H9 (cell line): ENCODE data around the gene NT5DC1. TPM values are rescaled to one million over a fixed set of nuclear protein-coding genes. Genes with fewer than 3 reads are reported as not detected.

Source experiments
- DNase-seq: peaks from one replicate; pipeline ENCODE4 v3.0.0-alpha.2; 2017
- H2AFZ ChIP-seq: one replicate; pipeline ENCODE4 v1.6.1; 2013; ENCODE audit warnings: mild to moderate bottlenecking, low read length, control low read depth, moderate library complexity
- H2AK5ac ChIP-seq: 2 replicates; pipeline ENCODE4 v1.6.1; 2013; ENCODE audit warnings: low read length, control low read depth, mixed read lengths; ENCODE audit not compliant: insufficient read length
- H2BK120ac ChIP-seq: one replicate; pipeline ENCODE4 v1.6.1; 2013; ENCODE audit warnings: low read depth, mild to moderate bottlenecking, low read length, control low read depth, inconsistent platforms; ENCODE audit not compliant: poor library complexity, severe bottlenecking
- H2BK12ac ChIP-seq: 2 replicates; pipeline ENCODE4 v1.6.1; 2013; ENCODE audit warnings: low read length, control low read depth, mixed read lengths, low read depth; ENCODE audit not compliant: insufficient read length
- H2BK15ac ChIP-seq: 2 replicates; pipeline ENCODE4 v1.6.1; 2013; ENCODE audit warnings: low read depth, low read length, control low read depth
- H2BK20ac ChIP-seq: one replicate; pipeline ENCODE4 v1.6.1; 2013; ENCODE audit warnings: low read depth, mild to moderate bottlenecking, low read length, control low read depth, inconsistent platforms; ENCODE audit not compliant: poor library complexity, severe bottlenecking
- H2BK5ac ChIP-seq: 2 replicates; pipeline ENCODE4 v1.6.1; 2013; ENCODE audit warnings: low read length, control low read depth, mixed read lengths; ENCODE audit not compliant: insufficient read length
- H3K14ac ChIP-seq: 2 replicates; pipeline ENCODE4 v1.6.1; 2013; ENCODE audit warnings: low read length, control low read depth; ENCODE audit not compliant: insufficient read depth
- H3K18ac ChIP-seq: 2 replicates; pipeline ENCODE4 v1.6.1; 2013; ENCODE audit warnings: low read depth, mild to moderate bottlenecking, mixed read lengths, low read length, control low read depth; ENCODE audit not compliant: insufficient read length
- H3K23ac ChIP-seq: 2 replicates; pipeline ENCODE4 v1.6.1; 2013; ENCODE audit warnings: low read length, control low read depth, mixed read lengths, low read depth; ENCODE audit not compliant: insufficient read length
- H3K23me2 ChIP-seq: 2 replicates; pipeline ENCODE4 v1.6.1; 2013; ENCODE audit warnings: low read depth, mild to moderate bottlenecking, mixed read lengths, low read length, control low read depth; ENCODE audit not compliant: insufficient read length, poor library complexity, severe bottlenecking
- H3K27ac ChIP-seq: 2 replicates; pipeline ENCODE4 v1.5.1; 2013; ENCODE audit warnings: low read length, control low read depth, mixed read lengths, low read depth; ENCODE audit not compliant: insufficient read length
- H3K27me3 ChIP-seq: 2 replicates; pipeline ENCODE4 v1.6.1; 2013; ENCODE audit warnings: low read length, control low read depth, inconsistent platforms; ENCODE audit not compliant: insufficient read depth
- H3K4ac ChIP-seq: 2 replicates; pipeline ENCODE4 v1.6.1; 2013; ENCODE audit warnings: low read depth, mild to moderate bottlenecking, control low read depth, inconsistent platforms, low read length, moderate library complexity
- H3K4me1 ChIP-seq: 2 replicates; pipeline ENCODE4 v1.6.1; 2013; ENCODE audit warnings: low read length, control low read depth, inconsistent platforms; ENCODE audit not compliant: insufficient read depth
- H3K4me2 ChIP-seq: 2 replicates; pipeline ENCODE4 v1.6.1; 2013; ENCODE audit warnings: low read length, control low read depth, mixed read lengths; ENCODE audit not compliant: insufficient read length, insufficient read depth
- H3K56ac ChIP-seq: 2 replicates; pipeline ENCODE4 v1.6.1; 2013; ENCODE audit warnings: low read depth, mild to moderate bottlenecking, mixed read lengths, low read length, control low read depth; ENCODE audit not compliant: insufficient read length
- H3K79me1 ChIP-seq: 2 replicates; pipeline ENCODE4 v1.6.1; 2013; ENCODE audit warnings: low read depth, mild to moderate bottlenecking, moderate library complexity, low read length, control low read depth, inconsistent platforms; ENCODE audit not compliant: insufficient read depth, poor library complexity, severe bottlenecking
- H3K79me2 ChIP-seq: 2 replicates; pipeline ENCODE4 v1.6.1; 2013; ENCODE audit warnings: low read length, control low read depth, inconsistent platforms; ENCODE audit not compliant: insufficient read depth
- H3K9ac ChIP-seq: 2 replicates; pipeline ENCODE4 v1.6.1; 2013; ENCODE audit warnings: low read length, control low read depth, mixed read lengths; ENCODE audit not compliant: insufficient read length; ENCODE audit errors: extremely low read depth
- H3K9me3 ChIP-seq: one replicate; pipeline ENCODE4 v1.6.1; 2013; ENCODE audit warnings: low read depth, low read length, inconsistent platforms; ENCODE audit not compliant: control insufficient read depth
- H3T11ph ChIP-seq: one replicate; pipeline ENCODE4 v1.6.1; 2013; ENCODE audit warnings: mild to moderate bottlenecking, low read length, control low read depth, inconsistent platforms
- H4K20me1 ChIP-seq: one replicate; pipeline ENCODE4 v1.6.1; 2013; ENCODE audit not compliant: control insufficient read depth, insufficient read length, insufficient read depth
- H4K5ac ChIP-seq: 2 replicates; pipeline ENCODE4 v1.6.1; 2013; ENCODE audit warnings: low read depth, mild to moderate bottlenecking, mixed read lengths, low read length, control low read depth; ENCODE audit not compliant: insufficient read length
- H4K8ac ChIP-seq: replicated peaks from 2 replicates; pipeline ENCODE4 v1.6.1; 2013; ENCODE audit warnings: low read length, control low read depth, mixed read lengths, low read depth; ENCODE audit not compliant: insufficient read length
- H4K91ac ChIP-seq: 2 replicates; pipeline ENCODE4 v1.6.1; 2013; ENCODE audit warnings: low read depth, mild to moderate bottlenecking, moderate library complexity, mixed read lengths, low read length, control low read depth; ENCODE audit not compliant: insufficient read length
- H3K27ac Mint-ChIP-seq, 3 experiments: 2 replicates in 2 of 3; 3 replicates in 1 of 3; pipeline ENCODE4 v1.8.0; 2020 to 2021; ENCODE audit warnings: mixed read lengths in 3 of 3, mild to moderate bottlenecking in 1 of 3, moderate library complexity in 1 of 3
- H3K27me3 Mint-ChIP-seq: 2 replicates; pipeline ENCODE4 v1.8.0; 2021; ENCODE audit warnings: low read depth, mild to moderate bottlenecking, moderate library complexity, mixed read lengths
- H3K36me3 Mint-ChIP-seq, 3 experiments: 2 replicates in 2 of 3; 3 replicates in 1 of 3; pipeline ENCODE4 v1.8.0; 2020 to 2021; ENCODE audit warnings: low read depth in 3 of 3, mixed read lengths in 3 of 3; ENCODE audit not compliant: insufficient read depth in 1 of 3
- H3K4me1 Mint-ChIP-seq, 2 experiments: 2 replicates each; pipeline ENCODE4 v1.8.0; 2020; ENCODE audit warnings: mixed read lengths in 2 of 2
- H3K4me3 Mint-ChIP-seq, 2 experiments: 2 replicates in 1 of 2; 3 replicates in 1 of 2; pipeline ENCODE4 v1.8.0; 2020 to 2021; ENCODE audit warnings: mild to moderate bottlenecking in 2 of 2, mixed read lengths in 2 of 2, moderate library complexity in 1 of 2
- H3K9me3 Mint-ChIP-seq, 2 experiments: 2 replicates in 1 of 2; 3 replicates in 1 of 2; pipeline ENCODE4 v1.8.0; 2020; ENCODE audit warnings: mild to moderate bottlenecking in 2 of 2, mixed read lengths in 2 of 2, moderate library complexity in 1 of 2
- WGBS: extraction: QIAGEN DNeasy Blood & Tissue Kit; methylation state at CpG from one replicate; pipeline ENCODE4 v1.1.7; 2013; ENCODE audit warnings: missing lambda C conversion rate, low lambda C conversion rate, mixed read lengths; ENCODE audit not compliant: insufficient read length; ENCODE audit errors: extremely low coverage; 5-methylcytosine and 5-hydroxymethylcytosine counted together
- total RNA-seq: library from RNA; stranded (reverse); gene quantifications from 2 replicates; pipeline ENCODE4 v1.2.1, GENCODE V29; 2021
- TF ChIP-seq, protein P1 (sequence below): fragments of 200-600 bp; sonication (generic); conservative IDR thresholded peaks from 3 replicates; pipeline ENCODE4 v1.8.0; 2021; ENCODE audit warnings: antibody characterized with exemption, mild to moderate bottlenecking

The NT5DC1 gene
- total RNA-seq, 1 experiment from 2014 or later, result 64.9 TPM

DNA sequence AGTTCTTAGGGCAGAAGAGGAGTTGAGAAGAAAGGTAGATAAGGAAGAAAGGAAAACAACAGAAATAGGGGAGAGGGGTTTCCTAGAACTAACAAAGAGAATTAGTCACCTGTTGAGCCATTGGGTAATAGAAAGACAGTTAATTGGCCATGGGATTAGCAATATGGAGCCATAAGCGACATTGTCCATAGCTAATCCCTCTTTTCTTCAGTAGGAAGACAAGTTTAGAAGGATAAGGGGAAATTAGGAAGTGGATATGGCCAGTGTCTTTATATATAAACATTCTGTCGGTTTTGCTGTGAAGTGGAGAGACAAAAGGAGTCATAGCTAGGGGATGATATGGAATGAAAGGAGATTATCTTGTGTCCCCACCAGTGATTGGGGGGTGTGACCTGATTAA lies 69.2 kb downstream of the NT5DC1 start:
- H2BK12ac ChIP-seq, result no peak overlapping the region
- Mint-ChIP-seq H3K4me3 (no peak overlapping the region), H3K36me3 (peaks cover 6 to 25% (median 11%) of the 10 kb centered on the region in 3 experiments; a peak in 6 of 7 replicates), H3K9me3 (peaks cover 7% of the 10 kb centered on the region in 2 experiments; a peak in 4 of 5 replicates), H3K27ac (no peak overlapping the region; a peak in 1 of 7 replicates), H3K4me1 (peaks cover 5 to 8% of the 10 kb centered on the region in 2 experiments; a peak in 3 of 4 replicates), H3K27me3 (no peaks in the 10 kb centered on the region)
- TF ChIP-seq, protein P1, sequence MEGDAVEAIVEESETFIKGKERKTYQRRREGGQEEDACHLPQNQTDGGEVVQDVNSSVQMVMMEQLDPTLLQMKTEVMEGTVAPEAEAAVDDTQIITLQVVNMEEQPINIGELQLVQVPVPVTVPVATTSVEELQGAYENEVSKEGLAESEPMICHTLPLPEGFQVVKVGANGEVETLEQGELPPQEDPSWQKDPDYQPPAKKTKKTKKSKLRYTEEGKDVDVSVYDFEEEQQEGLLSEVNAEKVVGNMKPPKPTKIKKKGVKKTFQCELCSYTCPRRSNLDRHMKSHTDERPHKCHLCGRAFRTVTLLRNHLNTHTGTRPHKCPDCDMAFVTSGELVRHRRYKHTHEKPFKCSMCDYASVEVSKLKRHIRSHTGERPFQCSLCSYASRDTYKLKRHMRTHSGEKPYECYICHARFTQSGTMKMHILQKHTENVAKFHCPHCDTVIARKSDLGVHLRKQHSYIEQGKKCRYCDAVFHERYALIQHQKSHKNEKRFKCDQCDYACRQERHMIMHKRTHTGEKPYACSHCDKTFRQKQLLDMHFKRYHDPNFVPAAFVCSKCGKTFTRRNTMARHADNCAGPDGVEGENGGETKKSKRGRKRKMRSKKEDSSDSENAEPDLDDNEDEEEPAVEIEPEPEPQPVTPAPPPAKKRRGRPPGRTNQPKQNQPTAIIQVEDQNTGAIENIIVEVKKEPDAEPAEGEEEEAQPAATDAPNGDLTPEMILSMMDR, result no peak
- no peaks in the 10 kb centered on the region for H3K27me3 ChIP-seq
- no peaks in the 10 kb centered on the region for H3K4me1 ChIP-seq
- no peak overlapping the region for H4K5ac ChIP-seq
- no peak overlapping the region for H2AK5ac ChIP-seq
- H3T11ph ChIP-seq, result no peak overlapping the region
- H2AFZ ChIP-seq, result no peak overlapping the region
- no peaks in the 10 kb centered on the region for H3K79me2 ChIP-seq
- no peak overlapping the region for H2BK5ac ChIP-seq
- no peak overlapping the region for H3K23ac ChIP-seq
- H3K4me2 ChIP-seq, result no peak overlapping the region
- H3K9ac ChIP-seq, result no peak overlapping the region
- no peak overlapping the region for H4K8ac ChIP-seq
- no peak overlapping the region for H3K18ac ChIP-seq
- H2BK120ac ChIP-seq, result no peak overlapping the region
- H3K4ac ChIP-seq, result no peak overlapping the region
- H4K91ac ChIP-seq, result no peak overlapping the region
- H3K9me3 ChIP-seq, result no peaks in the 10 kb centered on the region
- no peaks in the 10 kb centered on the region for H3K79me1 ChIP-seq
- no peak overlapping the region for H3K27ac ChIP-seq
- no peaks in the 10 kb centered on the region for H4K20me1 ChIP-seq
- H3K23me2 ChIP-seq, result no peaks in the 10 kb centered on the region
- DNase-seq, result no peak
- no CpG with 5 or more reads among the region's 2 CpGs for WGBS
- no peak overlapping the region for H3K14ac ChIP-seq
- H2BK20ac ChIP-seq, result no peak overlapping the region
- no peak overlapping the region for H2BK15ac ChIP-seq
- H3K56ac ChIP-seq, result no peak overlapping the region
